Activated naive CD8-positive, alpha-beta T cell (primary cell): ENCODE data around the gene FSIP2.

Source experiments
- H3K27ac Mint-ChIP-seq: one replicate; pipeline ENCODE4 v1.8.0; 2021; ENCODE audit warnings: mixed read lengths
- H3K27me3 Mint-ChIP-seq: one replicate; pipeline ENCODE4 v1.8.0; 2021; ENCODE audit warnings: mixed read lengths
- H3K36me3 Mint-ChIP-seq: one replicate; pipeline ENCODE4 v1.8.0; 2021; ENCODE audit warnings: mixed read lengths
- H3K4me1 Mint-ChIP-seq: one replicate; pipeline ENCODE4 v1.8.0; 2021; ENCODE audit warnings: low read depth, mixed read lengths
- H3K4me3 Mint-ChIP-seq: one replicate; pipeline ENCODE4 v1.8.0; 2021; ENCODE audit warnings: mild to moderate bottlenecking, mixed read lengths
- H3K9me3 Mint-ChIP-seq: one replicate; pipeline ENCODE4 v1.8.0; 2021; ENCODE audit warnings: low read depth, mixed read lengths

Gene FSIP2

GRCh38 chr2:185738679-185739472 is at the start of gene FSIP2:
Gene FSIP2 (plus strand): TSS chr2:185738804. CDS start chr2:185738895, 91 bp downstream.
- Mint-ChIP-seq H3K4me1 (no peaks in the 10 kb centered on the region), H3K4me3 (no peak within 1 kb of the TSS), H3K27ac (no peak within 1 kb of the TSS), H3K9me3 (peaks cover 10% of the 10 kb centered on the region), H3K36me3 (peaks cover 3% of the 10 kb centered on the region), H3K27me3 (peaks cover 18% of the 10 kb centered on the region)

GRCh38 chr2:185689906-185690539 is 48.6 kb upstream of the FSIP2 start:
- Mint-ChIP-seq H3K27me3 (no peaks in the 10 kb centered on the region), H3K4me1 (no peaks in the 10 kb centered on the region), H3K27ac (no peak overlapping the region), H3K9me3 (no peaks in the 10 kb centered on the region), H3K36me3 (no peaks in the 10 kb centered on the region), H3K4me3 (no peak overlapping the region)

GRCh38 chr2:185695711-185696235 is 42.8 kb upstream of the FSIP2 start:
- no peaks in the 10 kb centered on the region for H3K4me1 Mint-ChIP-seq
- H3K4me3 Mint-ChIP-seq = no peak overlapping the region
- no peaks in the 10 kb centered on the region for H3K36me3 Mint-ChIP-seq
- H3K27ac Mint-ChIP-seq = no peak overlapping the region
- no peaks in the 10 kb centered on the region for H3K9me3 Mint-ChIP-seq
- H3K27me3 Mint-ChIP-seq = no peaks in the 10 kb centered on the region

- Mint-ChIP-seq H3K4me1 (no peaks in the 10 kb centered on the region), H3K4me3 (no peak overlapping the region), H3K27ac (no peak overlapping the region), H3K36me3 (no peaks in the 10 kb centered on the region), H3K27me3 (no peaks in the 10 kb centered on the region), H3K9me3 (no peaks in the 10 kb centered on the region)
Observed at GRCh38 chr2:185700883-185701282, 37.7 kb upstream of the FSIP2 start.

GRCh38 chr2:185734658-185735057 is 3.9 kb upstream of the FSIP2 start:
- no peak overlapping the region for H3K27ac Mint-ChIP-seq
- H3K4me3 Mint-ChIP-seq = no peak overlapping the region
- peaks cover 6% of the 10 kb centered on the region for H3K9me3 Mint-ChIP-seq
- H3K27me3 Mint-ChIP-seq = peaks cover 14% of the 10 kb centered on the region
- peaks cover 3% of the 10 kb centered on the region for H3K36me3 Mint-ChIP-seq
- H3K4me1 Mint-ChIP-seq = no peaks in the 10 kb centered on the region

GRCh38 chr2:185736210-185736609 is 2.4 kb upstream of the FSIP2 start:
- Mint-ChIP-seq H3K27ac (no peak overlapping the region), H3K9me3 (peaks cover 10% of the 10 kb centered on the region), H3K36me3 (peaks cover 3% of the 10 kb centered on the region), H3K27me3 (peaks cover 14% of the 10 kb centered on the region), H3K4me3 (no peak overlapping the region), H3K4me1 (no peaks in the 10 kb centered on the region)

GRCh38 chr2:185745864-185746859 is 7.6 kb downstream of the FSIP2 start:
- Mint-ChIP-seq H3K4me1 (no peaks in the 10 kb centered on the region), H3K27me3 (peaks cover 4% of the 10 kb centered on the region), H3K27ac (no peak overlapping the region), H3K36me3 (no peaks in the 10 kb centered on the region), H3K4me3 (no peak overlapping the region), H3K9me3 (peaks cover 8% of the 10 kb centered on the region)

- Mint-ChIP-seq H3K4me3 (no peak overlapping the region), H3K4me1 (no peaks in the 10 kb centered on the region), H3K27me3 (no peaks in the 10 kb centered on the region), H3K27ac (no peak overlapping the region), H3K36me3 (no peaks in the 10 kb centered on the region), H3K9me3 (peaks cover 18% of the 10 kb centered on the region)
Observed at GRCh38 chr2:185757356-185757755, 18.8 kb downstream of the FSIP2 start.

GRCh38 chr2:185771396-185771795 is 32.8 kb downstream of the FSIP2 start:
- Mint-ChIP-seq H3K4me1 (no peaks in the 10 kb centered on the region), H3K27me3 (no peaks in the 10 kb centered on the region), H3K9me3 (peaks cover 25% of the 10 kb centered on the region), H3K4me3 (no peak overlapping the region), H3K27ac (no peak overlapping the region), H3K36me3 (peaks cover 14% of the 10 kb centered on the region)

- no peak overlapping the region for H3K27ac Mint-ChIP-seq
- no peaks in the 10 kb centered on the region for H3K27me3 Mint-ChIP-seq
- no peak overlapping the region for H3K4me3 Mint-ChIP-seq
- H3K4me1 Mint-ChIP-seq = no peaks in the 10 kb centered on the region
- peaks cover 12% of the 10 kb centered on the region for H3K36me3 Mint-ChIP-seq
- H3K9me3 Mint-ChIP-seq = no peaks in the 10 kb centered on the region
Observed at GRCh38 chr2:185780890-185781289, 42.3 kb downstream of the FSIP2 start.

- Mint-ChIP-seq H3K27ac (no peak overlapping the region), H3K4me3 (no peak overlapping the region)
Observed at GRCh38 chr2:185782223-185782769, 43.7 kb downstream of the FSIP2 start.

GRCh38 chr2:185785156-185785555 is 46.6 kb downstream of the FSIP2 start:
- no peak overlapping the region for H3K4me3 Mint-ChIP-seq
- no peaks in the 10 kb centered on the region for H3K4me1 Mint-ChIP-seq
- H3K27ac Mint-ChIP-seq = no peak overlapping the region
- H3K9me3 Mint-ChIP-seq = no peaks in the 10 kb centered on the region
- peaks cover 19% of the 10 kb centered on the region for H3K36me3 Mint-ChIP-seq
- H3K27me3 Mint-ChIP-seq = no peaks in the 10 kb centered on the region

More at GRCh38 chr2:185782223-185782769, 43.7 kb downstream of the FSIP2 start:
- Mint-ChIP-seq H3K9me3 (no peaks in the 10 kb centered on the region), H3K36me3 (peaks cover 14% of the 10 kb centered on the region), H3K27me3 (no peaks in the 10 kb centered on the region), H3K4me1 (no peaks in the 10 kb centered on the region)

- Mint-ChIP-seq H3K9me3 (no peaks in the 10 kb centered on the region), H3K4me3 (no peak overlapping the region), H3K27ac (no peak overlapping the region), H3K36me3 (peaks cover 21% of the 10 kb centered on the region), H3K27me3 (no peaks in the 10 kb centered on the region), H3K4me1 (no peaks in the 10 kb centered on the region)
Observed at GRCh38 chr2:185785851-185786473, 47.4 kb downstream of the FSIP2 start.
